ENCODE measurements around the gene NR5A2.
"Not testable (repeated sequence)": the region's sequence is repeated elsewhere in the genome, so short reads cannot be mapped to it uniquely, and the experiment has no call there.

The NR5A2 gene

DNA sequence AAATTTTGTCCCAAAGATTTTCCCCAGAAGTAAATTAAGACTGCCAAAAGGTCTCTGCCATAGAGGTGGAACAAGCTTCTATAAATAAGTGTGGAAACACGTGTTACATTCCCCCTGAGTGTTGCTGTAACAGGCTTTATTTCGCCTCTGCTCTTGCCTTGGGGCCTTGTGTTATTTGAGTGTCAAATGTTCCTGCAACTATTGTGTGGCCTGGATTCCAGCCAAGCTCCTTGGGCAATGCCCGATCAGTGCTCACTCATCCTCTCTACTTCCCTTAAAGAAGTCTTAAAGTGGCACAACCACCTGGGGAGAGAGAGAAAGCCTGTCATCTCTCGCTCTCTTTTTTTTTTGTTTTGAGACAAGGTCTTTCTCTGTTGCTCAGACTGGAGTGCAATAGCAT, 156.7 kb downstream of the NR5A2 start:
- Histone ChIP-seq H3K36me3 (replicated peaks) (no peaks in the 10 kb centered on the region), H3K27me3 (replicated peaks) (no peaks in the 10 kb centered on the region), H3K4me3 (ENCODE audit: low read depth, low read length) (no peak overlapping the region), H3K27ac (no peak overlapping the region)
- TF ChIP-seq, protein P1, sequence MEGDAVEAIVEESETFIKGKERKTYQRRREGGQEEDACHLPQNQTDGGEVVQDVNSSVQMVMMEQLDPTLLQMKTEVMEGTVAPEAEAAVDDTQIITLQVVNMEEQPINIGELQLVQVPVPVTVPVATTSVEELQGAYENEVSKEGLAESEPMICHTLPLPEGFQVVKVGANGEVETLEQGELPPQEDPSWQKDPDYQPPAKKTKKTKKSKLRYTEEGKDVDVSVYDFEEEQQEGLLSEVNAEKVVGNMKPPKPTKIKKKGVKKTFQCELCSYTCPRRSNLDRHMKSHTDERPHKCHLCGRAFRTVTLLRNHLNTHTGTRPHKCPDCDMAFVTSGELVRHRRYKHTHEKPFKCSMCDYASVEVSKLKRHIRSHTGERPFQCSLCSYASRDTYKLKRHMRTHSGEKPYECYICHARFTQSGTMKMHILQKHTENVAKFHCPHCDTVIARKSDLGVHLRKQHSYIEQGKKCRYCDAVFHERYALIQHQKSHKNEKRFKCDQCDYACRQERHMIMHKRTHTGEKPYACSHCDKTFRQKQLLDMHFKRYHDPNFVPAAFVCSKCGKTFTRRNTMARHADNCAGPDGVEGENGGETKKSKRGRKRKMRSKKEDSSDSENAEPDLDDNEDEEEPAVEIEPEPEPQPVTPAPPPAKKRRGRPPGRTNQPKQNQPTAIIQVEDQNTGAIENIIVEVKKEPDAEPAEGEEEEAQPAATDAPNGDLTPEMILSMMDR (IDR thresholded peaks at IDR 0.05; ENCODE audit: low read depth, low read length, missing control alignments) = no peak
- in situ Hi-C loops (cut with HindIII; ENCODE audit: low pct_ligation_motif_present, low sequenced_read_pairs) = no loop called here
- DNase-seq = no peak

DNA sequence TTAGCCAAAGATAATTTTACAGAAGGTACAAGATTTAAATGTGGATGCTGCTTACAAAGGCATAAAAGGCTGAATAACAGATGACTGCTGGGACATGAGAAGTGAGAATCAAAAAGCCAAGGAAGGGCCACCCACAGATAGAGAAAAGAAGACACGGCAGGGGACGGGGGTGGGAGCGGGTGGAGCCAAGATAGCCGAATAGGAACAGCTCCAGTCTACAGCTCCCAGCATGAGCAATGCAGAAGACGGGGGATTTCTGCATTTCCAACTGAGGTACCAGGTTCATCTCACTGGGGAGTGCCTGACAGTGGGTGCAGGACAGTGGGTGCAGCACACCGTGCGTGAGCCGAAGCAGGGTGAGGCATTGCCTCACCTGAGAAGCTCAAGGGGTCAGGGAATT, 157.7 kb downstream of the NR5A2 start:
- H3K27me3 ChIP-seq (replicated peaks); H3K4me3 ChIP-seq (ENCODE audit: low read depth, low read length); in situ Hi-C loops (cut with HindIII; ENCODE audit: low pct_ligation_motif_present, low sequenced_read_pairs); H3K36me3 ChIP-seq (replicated peaks); DNase-seq; H3K27ac ChIP-seq: not testable (repeated sequence)

DNA sequence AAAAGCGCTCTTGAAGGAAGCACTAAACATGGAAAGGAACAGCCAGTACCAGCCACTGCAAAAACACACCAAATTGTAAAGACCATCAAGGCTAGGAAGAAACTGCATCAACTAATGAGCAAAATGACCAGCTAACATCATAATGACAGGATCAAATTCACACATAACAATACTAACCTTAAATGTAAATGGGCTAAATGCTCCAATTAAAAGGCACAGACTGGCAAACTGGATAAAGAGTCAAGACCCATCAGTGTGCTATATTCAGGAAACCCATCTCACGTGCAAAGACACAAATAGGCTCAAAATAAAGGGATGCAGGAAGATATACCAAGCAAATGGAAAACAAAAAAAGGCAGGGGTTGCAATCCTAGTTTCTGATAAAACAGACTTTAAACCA, 159.8 kb downstream of the NR5A2 start:
- in situ Hi-C loops (cut with HindIII; ENCODE audit: low pct_ligation_motif_present, low sequenced_read_pairs); DNase-seq; H3K27ac ChIP-seq; H3K27me3 ChIP-seq (replicated peaks); H3K36me3 ChIP-seq (replicated peaks); H3K4me3 ChIP-seq (ENCODE audit: low read depth, low read length): not testable (repeated sequence)

DNA sequence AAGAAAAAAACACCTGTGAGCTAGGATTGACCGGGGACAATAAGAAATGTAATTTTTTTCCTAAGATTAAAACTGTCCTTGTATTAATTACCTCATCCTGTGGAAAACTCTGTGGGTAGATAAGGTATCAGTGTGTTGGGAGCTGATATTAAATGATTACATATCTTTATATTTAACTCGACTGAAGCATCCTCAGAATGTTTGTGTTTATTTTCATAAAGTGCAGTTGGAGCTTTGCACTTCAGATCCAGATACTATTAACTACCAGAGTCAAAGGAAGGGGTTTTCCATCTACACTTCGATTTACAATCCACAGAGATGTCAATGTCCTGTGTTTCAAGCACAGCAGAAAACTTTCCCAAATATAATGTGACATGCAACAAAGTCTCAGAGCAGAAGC, 164.5 kb downstream of the NR5A2 start:
- no peak overlapping the region for H3K27ac ChIP-seq
- no peaks in the 10 kb centered on the region for H3K36me3 ChIP-seq (replicated peaks)
- TF ChIP-seq, protein P1 (IDR thresholded peaks at IDR 0.05; ENCODE audit: low read depth, low read length, missing control alignments) = no peak
- H3K27me3 ChIP-seq (replicated peaks) = no peaks in the 10 kb centered on the region
- DNase-seq = no peak
- no peak overlapping the region for H3K4me3 ChIP-seq (ENCODE audit: low read depth, low read length)
- in situ Hi-C loops (cut with HindIII; ENCODE audit: low pct_ligation_motif_present, low sequenced_read_pairs) = no loop called here

DNA sequence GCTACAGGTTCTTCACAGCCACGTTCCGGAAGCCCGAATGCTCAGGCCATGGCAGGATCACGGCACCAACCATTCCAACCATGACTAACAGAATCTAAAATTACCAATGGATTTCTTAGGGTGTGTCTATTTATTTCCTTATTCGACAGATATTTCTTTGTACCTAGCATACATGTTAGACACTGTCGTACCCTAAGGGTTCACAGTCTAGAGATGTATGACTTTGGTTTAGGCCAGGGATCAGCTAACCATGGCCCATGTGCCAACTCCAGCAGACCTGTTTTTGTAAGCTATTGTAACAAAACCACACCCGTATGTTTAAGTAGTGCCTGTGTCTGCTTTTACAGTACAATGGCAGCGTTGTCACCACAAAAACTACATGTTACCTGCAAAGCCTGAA, 167.0 kb downstream of the NR5A2 start:
- TF ChIP-seq, protein P1 (IDR thresholded peaks at IDR 0.05; ENCODE audit: low read depth, low read length, missing control alignments) = no peak
- no peak for DNase-seq
- Histone ChIP-seq H3K36me3 (replicated peaks) (no peaks in the 10 kb centered on the region), H3K4me3 (ENCODE audit: low read depth, low read length) (no peak overlapping the region), H3K27me3 (replicated peaks) (no peaks in the 10 kb centered on the region), H3K27ac (no peak overlapping the region)
- in situ Hi-C loops (cut with HindIII; ENCODE audit: low pct_ligation_motif_present, low sequenced_read_pairs) = no loop called here

DNA sequence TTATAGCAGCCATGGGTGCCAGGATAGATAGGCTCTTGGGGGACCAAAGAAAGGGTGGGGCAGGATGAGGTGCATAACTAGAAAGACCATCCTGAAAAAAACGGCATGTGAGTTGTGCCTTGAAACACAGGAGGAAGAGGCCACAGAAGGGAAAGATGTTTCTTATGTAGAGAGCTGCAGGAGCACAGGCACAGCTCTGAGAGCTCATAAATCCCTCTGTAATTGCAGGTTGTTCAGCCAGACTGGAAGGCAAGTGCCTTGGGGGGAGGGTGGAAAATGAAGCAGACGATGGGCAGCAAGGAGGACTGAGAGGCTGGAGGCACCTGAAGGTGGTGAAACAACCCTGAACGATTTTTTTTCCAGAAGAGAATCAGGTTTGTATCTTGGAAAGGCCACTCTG, 170.7 kb downstream of the NR5A2 start:
- Histone ChIP-seq H3K27ac (no peak overlapping the region), H3K4me3 (ENCODE audit: low read depth, low read length) (no peak overlapping the region), H3K36me3 (replicated peaks) (no peaks in the 10 kb centered on the region), H3K27me3 (replicated peaks) (no peaks in the 10 kb centered on the region)
- no peak for DNase-seq
- TF ChIP-seq, protein P1 (IDR thresholded peaks at IDR 0.05; ENCODE audit: low read depth, low read length, missing control alignments) = no peak
- in situ Hi-C loops (cut with HindIII; ENCODE audit: low pct_ligation_motif_present, low sequenced_read_pairs) = no loop called here

DNA sequence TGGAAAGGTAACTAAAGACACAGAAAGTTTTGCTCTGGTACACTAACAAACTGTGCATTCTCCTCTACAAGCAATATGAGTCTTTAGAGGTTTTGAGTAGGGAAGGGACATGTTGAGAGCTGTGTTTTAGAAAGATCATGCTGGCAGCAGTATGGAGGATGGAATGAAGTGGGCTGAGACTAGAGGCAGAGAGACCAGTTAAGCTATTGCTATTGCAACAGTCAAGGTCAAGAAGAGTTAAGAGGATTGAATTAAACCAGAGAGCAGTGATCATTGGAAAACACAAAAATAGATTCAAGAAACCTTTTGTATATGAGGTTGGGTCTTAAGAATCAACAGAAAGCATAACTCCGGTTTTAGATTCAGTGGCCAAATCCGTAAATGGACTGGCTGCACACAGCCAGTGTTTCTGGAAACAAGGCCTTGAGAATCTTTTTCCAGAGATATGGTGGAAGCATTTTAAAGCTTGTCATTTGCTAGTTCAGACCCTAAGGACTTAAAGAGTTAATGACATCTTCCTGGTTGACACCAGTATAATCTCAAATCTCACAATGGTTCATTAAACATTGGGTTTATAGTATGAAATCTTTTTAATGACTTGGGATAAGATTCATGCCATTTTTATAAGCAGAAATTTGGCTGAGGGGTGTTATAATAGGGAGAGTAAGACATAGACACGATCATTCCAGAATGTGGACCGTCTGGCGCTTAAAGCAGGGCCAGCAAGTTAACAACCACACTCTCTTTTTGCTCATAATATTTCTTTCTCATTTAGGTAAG, 177.9 kb downstream of the NR5A2 start:
- no peaks in the 10 kb centered on the region for H3K36me3 ChIP-seq (replicated peaks)
- DNase-seq = no peak
- no peaks in the 10 kb centered on the region for H3K27me3 ChIP-seq (replicated peaks)
- TF ChIP-seq, protein P1 (IDR thresholded peaks at IDR 0.05; ENCODE audit: low read depth, low read length, missing control alignments) = no peak
- no peak overlapping the region for H3K27ac ChIP-seq
- in situ Hi-C loops (cut with HindIII; ENCODE audit: low pct_ligation_motif_present, low sequenced_read_pairs) = no loop called here
- H3K4me3 ChIP-seq (ENCODE audit: low read depth, low read length) = no peak overlapping the region
